GM23248 (cell line): ENCODE measurements around the gene RASGEF1C. TPM values are rescaled to one million over a fixed set of nuclear protein-coding genes. Genes with fewer than 3 reads are reported as not detected.

Experiments
- DNase-seq: peaks from one replicate; pipeline ENCODE4 v3.0.0-alpha.2; 2015
- H2AFZ ChIP-seq: fragments of 200-600 bp; sonication (generic); 2 replicates; pipeline ENCODE4 v1.6.1; 2016; ENCODE audit warnings: antibody characterized with exemption
- H3F3A ChIP-seq: fragments of 200-600 bp; sonication (generic); 2 replicates; pipeline ENCODE4 v1.6.1; 2016; ENCODE audit warnings: mild to moderate bottlenecking, antibody characterized with exemption, mixed run types; ENCODE audit not compliant: insufficient read depth
- H3K27ac ChIP-seq: fragments of 200-600 bp; sonication (generic); 2 replicates; pipeline ENCODE4 v1.5.1; 2016; ENCODE audit warnings: mild to moderate bottlenecking
- H3K27me3 ChIP-seq: fragments of 200-600 bp; sonication (generic); replicated peaks from 2 replicates; pipeline ENCODE4 v1.6.1; 2016; ENCODE audit warnings: mild to moderate bottlenecking; ENCODE audit not compliant: insufficient read depth
- H3K36me3 ChIP-seq: fragments of 200-600 bp; sonication (generic); 2 replicates; pipeline ENCODE4 v1.6.1; 2016; ENCODE audit warnings: low read depth, mild to moderate bottlenecking
- H3K4me1 ChIP-seq: fragments of 200-600 bp; sonication (generic); 2 replicates; pipeline ENCODE4 v1.6.1; 2016; ENCODE audit warnings: mild to moderate bottlenecking; ENCODE audit not compliant: insufficient read depth
- H3K4me2 ChIP-seq: fragments of 200-600 bp; sonication (generic); one replicate; pipeline ENCODE4 v1.6.1; 2016; ENCODE audit warnings: mild to moderate bottlenecking; ENCODE audit not compliant: unreplicated experiment
- H3K4me3 ChIP-seq: fragments of 200-600 bp; sonication (generic); 2 replicates; pipeline ENCODE4 v1.5.1; 2016; ENCODE audit warnings: mild to moderate bottlenecking
- H3K79me2 ChIP-seq: fragments of 200-600 bp; sonication (generic); 2 replicates; pipeline ENCODE4 v1.6.1; 2016; ENCODE audit warnings: mild to moderate bottlenecking; ENCODE audit not compliant: insufficient read depth
- H3K9ac ChIP-seq: fragments of 200-600 bp; sonication (generic); 2 replicates; pipeline ENCODE4 v1.6.1; 2016; ENCODE audit warnings: mild to moderate bottlenecking
- H3K9me2 ChIP-seq: fragments of 200-600 bp; sonication (generic); 2 replicates; pipeline ENCODE4 v1.6.1; 2016; ENCODE audit warnings: mixed run types, mild to moderate bottlenecking, moderate library complexity; ENCODE audit not compliant: insufficient read depth
- H3K9me3 ChIP-seq: fragments of 200-600 bp; sonication (generic); one replicate; pipeline ENCODE4 v1.6.1; 2017; ENCODE audit warnings: low read depth
- H4K20me1 ChIP-seq: fragments of 200-600 bp; sonication (generic); 2 replicates; pipeline ENCODE4 v1.6.0; 2016; ENCODE audit not compliant: insufficient read depth
- EZH2 ChIP-seq: fragments of 200-600 bp; sonication (generic); IDR thresholded peaks from 2 replicates; pipeline ENCODE4 v1.6.1; 2018; ENCODE audit warnings: antibody characterized with exemption, mild to moderate bottlenecking; ENCODE audit not compliant: insufficient read depth, poor library complexity, severe bottlenecking
- EZH2phosphoT487 ChIP-seq: fragments of 200-600 bp; sonication (generic); IDR thresholded peaks from 2 replicates; pipeline ENCODE4 v1.6.1; 2018; ENCODE audit warnings: antibody characterized with exemption, moderate library complexity, mild to moderate bottlenecking, low read depth; ENCODE audit not compliant: insufficient read depth
- WGBS, 2 experiments: methylation state at CpG; one replicate each; pipeline ENCODE4 v1.1.6; 2015 to 2017; ENCODE audit warnings: low lambda C conversion rate in 2 of 2, low coverage in 1 of 2; ENCODE audit errors: missing lambda C conversion rate in 2 of 2; 5-methylcytosine and 5-hydroxymethylcytosine counted together
- in situ Hi-C: fragments of 300-500 bp; cut with MboI; formaldehyde crosslinking; loops from 2 replicates; pipeline ENCODE4 v1.15.0; 2020
- polyA plus RNA-seq: library from polyadenylated mRNA; unstranded; fragments of >200 nt; fragmentation: Nextera tagmentation; extraction: Ambion mirVana; gene quantifications from 2 replicates; pipeline ENCODE4 v1.2.1, GENCODE V29; 2016
- total RNA-seq: library from RNA; depleted of rRNA; stranded (reverse); fragments of >200 nt; shearing (Covaris generic); gene quantifications from 2 replicates; pipeline ENCODE4 v1.2.3, GENCODE V29; 2014

The RASGEF1C gene
- total and polyA plus RNA-seq, 2 experiments from 2014 or later, result not detected

DNA sequence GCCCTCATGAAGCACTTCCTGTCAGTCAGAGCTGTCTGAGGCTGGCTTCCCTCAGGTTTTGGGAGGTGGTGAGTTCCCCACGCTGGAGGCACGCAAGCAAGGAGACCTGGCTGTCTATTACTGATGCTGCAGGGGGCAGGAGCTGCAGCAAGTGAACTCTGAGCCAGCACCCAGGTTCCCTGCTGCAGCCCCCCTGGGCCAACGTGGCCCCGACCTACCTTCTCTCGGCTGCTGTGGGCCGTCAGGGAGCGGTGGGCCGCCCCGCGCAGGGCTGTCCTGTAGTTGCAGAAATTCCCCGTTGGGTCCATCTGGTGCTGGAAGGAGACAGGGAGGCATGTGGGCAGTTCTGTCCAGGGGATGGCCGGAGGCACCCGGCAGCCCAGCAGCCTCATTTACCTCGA is 90.6 kb downstream of the RASGEF1C start:
- no peaks in the 10 kb centered on the region for H3K9me3 ChIP-seq
- no peaks in the 10 kb centered on the region for H3K79me2 ChIP-seq
- H3K27me3 ChIP-seq, result peaks cover 8% of the 10 kb centered on the region
- no peak for DNase-seq
- H3K36me3 ChIP-seq, result no peaks in the 10 kb centered on the region
- no peak overlapping the region for H3K27ac ChIP-seq
- 51 to 53% methylated on average over 6 to 14 of the region's 14 CpGs for WGBS, 2 experiments
- in situ Hi-C loops, result no loop called here
- H3K9ac ChIP-seq, result no peak overlapping the region
- no peak overlapping the region for H2AFZ ChIP-seq
- no peak overlapping the region for H3K4me2 ChIP-seq
- no peak overlapping the region for H3K4me3 ChIP-seq
- H3K4me1 ChIP-seq, result no peaks in the 10 kb centered on the region
- no peaks in the 10 kb centered on the region for H3F3A ChIP-seq
- H3K9me2 ChIP-seq, result no peaks in the 10 kb centered on the region
- H4K20me1 ChIP-seq, result no peaks in the 10 kb centered on the region
- TF ChIP-seq EZH2, result no peak
- no peak for TF ChIP-seq EZH2phosphoT487

DNA sequence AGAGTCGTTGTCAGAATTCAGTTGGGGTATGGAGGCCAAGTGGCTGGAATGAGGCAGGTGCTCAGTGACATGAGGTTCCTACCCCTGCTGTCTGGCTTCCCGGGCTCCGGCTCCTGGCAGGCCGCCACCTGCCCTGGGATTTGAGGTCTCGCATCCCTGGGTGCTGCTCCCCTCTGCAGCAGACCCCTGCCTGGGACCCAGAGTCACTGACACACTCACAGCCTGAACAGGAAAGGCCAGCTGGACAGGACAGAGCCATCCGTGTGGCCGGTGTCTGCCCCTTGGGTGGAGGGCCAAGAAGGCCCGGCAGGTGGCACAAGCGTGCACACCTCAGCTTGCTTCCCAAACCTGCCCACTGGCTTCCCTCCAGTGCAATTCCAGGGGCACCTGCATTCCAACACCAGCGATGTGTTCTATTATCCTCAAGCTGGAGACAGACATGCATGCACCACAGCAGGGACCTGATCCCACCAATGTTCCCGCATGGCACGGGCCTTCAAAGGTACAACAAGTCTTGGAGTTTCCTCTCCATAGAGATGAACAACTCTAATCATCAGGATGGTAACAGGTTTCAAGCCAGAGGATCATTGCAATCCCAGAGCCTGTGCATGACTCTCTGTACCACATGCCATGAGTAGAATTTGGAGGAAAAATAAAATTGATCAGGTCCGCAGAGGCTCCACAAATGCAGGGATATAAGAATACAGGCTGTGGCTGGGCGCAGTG is 91.8 kb downstream of the RASGEF1C start:
- in situ Hi-C loops, result no loop called here
- Histone ChIP-seq H3F3A (no peaks in the 10 kb centered on the region), H3K4me2 (no peak overlapping the region), H3K9me3 (no peaks in the 10 kb centered on the region), H3K4me3 (no peak overlapping the region), H2AFZ (no peak overlapping the region), H3K27ac (no peak overlapping the region), H3K9ac (no peak overlapping the region), H3K9me2 (no peaks in the 10 kb centered on the region), H3K27me3 (no peaks in the 10 kb centered on the region; the same call in 1 of the 2 replicates), H4K20me1 (no peaks in the 10 kb centered on the region), H3K4me1 (no peaks in the 10 kb centered on the region), H3K79me2 (no peaks in the 10 kb centered on the region), H3K36me3 (no peaks in the 10 kb centered on the region)
- 64 to 71% methylated on average over 13 to 14 of the region's 14 CpGs for WGBS, 2 experiments
- DNase-seq, result no peak
- no peak for TF ChIP-seq EZH2
- TF ChIP-seq EZH2phosphoT487, result no peak

DNA sequence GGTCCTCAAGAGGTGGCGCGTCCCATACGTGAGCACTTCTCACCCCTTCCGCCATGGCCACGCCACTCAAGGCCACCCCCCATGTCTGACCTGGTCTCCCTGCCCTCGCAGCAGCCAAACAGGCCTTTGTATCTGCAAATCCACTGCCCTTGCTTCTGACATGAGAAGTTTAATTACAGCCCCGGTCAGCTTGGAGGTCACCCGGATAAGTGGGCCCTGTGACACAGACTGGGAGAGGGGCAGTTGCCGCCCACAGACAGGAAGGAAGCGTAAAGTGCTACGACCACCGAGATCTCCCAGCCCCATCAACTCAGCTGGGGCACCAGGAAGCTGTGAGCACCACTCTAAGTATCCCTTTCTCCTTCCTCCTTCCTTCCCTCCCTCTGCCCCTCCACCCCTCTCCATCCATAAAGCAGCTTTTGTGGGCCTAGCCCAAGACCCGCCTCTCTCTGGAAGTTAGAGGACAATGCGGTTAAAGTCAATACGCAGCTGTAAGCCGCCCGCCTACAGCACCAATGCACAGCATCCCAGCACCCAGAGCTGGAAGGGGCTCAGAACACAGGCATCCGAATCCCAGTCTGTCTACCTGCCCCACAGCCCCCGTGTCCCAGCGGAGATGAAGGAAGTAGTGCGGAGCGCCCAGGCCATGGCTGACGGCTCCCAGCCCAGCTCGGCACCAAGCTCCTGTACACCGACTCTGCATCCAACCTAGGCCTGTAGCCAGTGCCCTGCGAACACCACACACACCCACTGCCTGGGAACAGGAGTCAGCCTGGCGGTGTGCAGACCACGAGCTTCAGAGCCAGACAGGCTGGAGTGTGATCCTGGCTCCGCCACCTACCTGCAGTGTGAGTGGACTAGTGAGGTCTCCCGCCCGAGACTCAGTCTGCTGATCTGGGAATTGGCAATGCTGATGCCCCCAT is 92.7 kb downstream of the RASGEF1C start:
- Histone ChIP-seq H3K27ac (no peak overlapping the region), H3K9me3 (no peaks in the 10 kb centered on the region), H3K36me3 (no peaks in the 10 kb centered on the region), H3K4me2 (no peak overlapping the region), H3K4me1 (no peaks in the 10 kb centered on the region), H3K9me2 (no peaks in the 10 kb centered on the region), H4K20me1 (no peaks in the 10 kb centered on the region), H3K27me3 (no peaks in the 10 kb centered on the region), H3F3A (no peaks in the 10 kb centered on the region), H3K4me3 (no peak overlapping the region), H3K79me2 (no peaks in the 10 kb centered on the region), H2AFZ (no peak overlapping the region), H3K9ac (no peak overlapping the region)
- WGBS, 2 experiments, result 59 to 63% methylated on average over 30 to 31 of the region's 31 CpGs
- TF ChIP-seq EZH2 (no peak), EZH2phosphoT487 (no peak)
- in situ Hi-C loops, result no loop called here
- no peak for DNase-seq

DNA sequence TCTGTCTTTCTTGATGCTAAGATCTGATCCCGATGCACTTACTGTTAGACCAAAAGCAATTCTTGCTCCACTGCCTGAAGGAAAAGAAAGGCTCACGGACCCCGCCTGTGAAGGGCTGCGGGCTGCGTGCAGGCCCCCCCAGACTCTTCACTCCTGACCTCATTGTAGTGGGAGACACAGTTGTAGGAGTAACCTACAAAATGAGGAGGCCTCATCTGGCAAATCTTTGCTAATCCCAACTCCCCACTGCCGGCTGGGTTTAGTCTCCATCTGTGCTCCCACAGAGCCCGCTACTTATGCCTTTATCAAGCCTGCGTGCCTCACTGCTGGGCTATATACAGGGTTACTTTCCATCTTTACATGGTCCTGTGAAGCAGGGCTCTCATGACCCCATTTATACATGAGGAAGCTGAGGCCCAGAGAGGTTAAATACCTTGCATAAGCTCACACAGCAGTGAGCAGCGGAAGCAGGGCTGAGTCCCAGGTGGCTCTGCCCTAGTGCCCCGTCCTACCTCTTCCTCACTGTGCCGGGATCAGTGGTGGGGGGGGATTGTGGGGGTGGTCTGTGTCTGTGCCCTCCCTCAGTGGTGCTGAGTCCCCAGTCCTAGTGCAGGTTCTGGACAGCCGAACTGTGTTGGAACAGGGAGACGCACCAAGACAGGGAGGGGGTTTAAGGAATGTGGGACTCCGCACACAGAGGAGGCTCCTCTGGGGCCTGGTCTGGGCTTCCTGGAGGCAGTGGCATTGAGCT is 93.5 kb downstream of the RASGEF1C start:
- Histone ChIP-seq H3K27ac (no peak overlapping the region), H3K9me3 (no peaks in the 10 kb centered on the region), H4K20me1 (no peaks in the 10 kb centered on the region), H3K79me2 (no peaks in the 10 kb centered on the region), H2AFZ (no peak overlapping the region), H3K4me2 (no peak overlapping the region), H3K9me2 (no peaks in the 10 kb centered on the region), H3F3A (no peaks in the 10 kb centered on the region), H3K9ac (no peak overlapping the region), H3K27me3 (no peaks in the 10 kb centered on the region), H3K36me3 (no peaks in the 10 kb centered on the region), H3K4me1 (no peaks in the 10 kb centered on the region), H3K4me3 (no peak overlapping the region)
- in situ Hi-C loops, result no loop called here
- no peak for DNase-seq
- TF ChIP-seq EZH2phosphoT487 (no peak), EZH2 (no peak)
- WGBS, 2 experiments, result 69% methylated on average over 14 of the region's 14 CpGs
